ENCODE results near the gene MYO1B.

Gene MYO1B

DNA sequence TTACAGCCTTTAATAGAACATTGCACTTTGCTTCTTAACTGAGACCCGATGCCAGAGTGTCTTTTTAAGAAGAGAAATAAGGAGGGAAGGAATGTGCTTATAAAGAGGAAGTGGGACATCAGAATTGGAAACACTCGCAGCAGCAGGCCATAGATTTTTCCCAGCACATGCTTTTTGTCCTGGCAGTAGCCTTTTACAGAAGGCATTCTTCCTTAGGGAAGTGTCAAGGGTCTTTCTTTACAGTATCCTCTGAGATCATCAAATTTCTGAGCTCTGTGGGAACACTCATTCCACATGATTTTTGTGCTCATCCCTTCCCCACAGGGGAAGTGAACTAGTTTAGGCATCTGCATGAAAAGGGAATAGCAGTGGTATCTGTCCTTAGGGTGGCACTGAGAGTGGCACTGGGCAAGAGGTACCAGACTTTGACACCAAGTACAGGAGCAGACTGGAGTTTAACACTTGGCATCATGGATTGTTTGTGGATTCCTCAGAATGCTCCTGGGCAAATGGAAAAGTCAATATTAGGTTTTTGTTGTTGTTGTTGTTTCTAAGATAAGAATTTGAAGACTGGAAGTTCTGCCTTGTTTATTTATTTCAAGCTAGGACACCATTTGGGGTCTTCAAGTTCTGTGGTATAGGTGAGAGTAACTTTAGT, 4.1 kb downstream of the MYO1B start:
- Histone ChIP-seq H3K4me3 (ENCODE audit: low read depth, low read length) (no peak overlapping the region), H3K27me3 (no peaks in the 10 kb centered on the region), H3K36me3 (peaks cover 5% of the 10 kb centered on the region), H3K4me1 (peaks cover 49% of the 10 kb centered on the region), H3K9me3 (no peaks in the 10 kb centered on the region)
- DNase-seq, result no peak
- TF ChIP-seq, protein P1, sequence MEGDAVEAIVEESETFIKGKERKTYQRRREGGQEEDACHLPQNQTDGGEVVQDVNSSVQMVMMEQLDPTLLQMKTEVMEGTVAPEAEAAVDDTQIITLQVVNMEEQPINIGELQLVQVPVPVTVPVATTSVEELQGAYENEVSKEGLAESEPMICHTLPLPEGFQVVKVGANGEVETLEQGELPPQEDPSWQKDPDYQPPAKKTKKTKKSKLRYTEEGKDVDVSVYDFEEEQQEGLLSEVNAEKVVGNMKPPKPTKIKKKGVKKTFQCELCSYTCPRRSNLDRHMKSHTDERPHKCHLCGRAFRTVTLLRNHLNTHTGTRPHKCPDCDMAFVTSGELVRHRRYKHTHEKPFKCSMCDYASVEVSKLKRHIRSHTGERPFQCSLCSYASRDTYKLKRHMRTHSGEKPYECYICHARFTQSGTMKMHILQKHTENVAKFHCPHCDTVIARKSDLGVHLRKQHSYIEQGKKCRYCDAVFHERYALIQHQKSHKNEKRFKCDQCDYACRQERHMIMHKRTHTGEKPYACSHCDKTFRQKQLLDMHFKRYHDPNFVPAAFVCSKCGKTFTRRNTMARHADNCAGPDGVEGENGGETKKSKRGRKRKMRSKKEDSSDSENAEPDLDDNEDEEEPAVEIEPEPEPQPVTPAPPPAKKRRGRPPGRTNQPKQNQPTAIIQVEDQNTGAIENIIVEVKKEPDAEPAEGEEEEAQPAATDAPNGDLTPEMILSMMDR (IDR thresholded peaks at IDR 0.05; ENCODE audit: low read depth, low read length), result no peak

DNA sequence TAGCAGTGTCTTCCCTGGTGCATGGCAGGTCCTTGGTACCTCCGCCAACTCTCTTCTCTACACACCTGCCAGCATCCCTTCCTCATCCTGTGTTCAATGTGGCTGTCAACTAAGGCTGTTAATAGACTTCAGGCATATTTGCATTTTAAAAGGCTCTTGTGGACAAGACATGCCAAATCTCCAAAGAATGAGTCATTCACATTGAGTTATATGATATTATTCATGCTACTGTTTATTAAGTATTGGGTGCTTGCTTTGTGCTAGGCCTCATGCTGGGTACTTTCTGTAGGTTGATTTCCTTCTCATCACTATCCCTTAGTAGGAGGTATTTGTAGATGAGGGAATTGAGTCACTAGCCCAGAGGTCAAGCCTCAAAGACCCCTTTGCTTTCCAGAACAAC, 5.2 kb downstream of the MYO1B start:
- Histone ChIP-seq H3K4me3 (ENCODE audit: low read depth, low read length) (no peak overlapping the region), H3K4me1 (peaks cover 55% of the 10 kb centered on the region), H3K9me3 (no peaks in the 10 kb centered on the region), H3K36me3 (peaks cover 5% of the 10 kb centered on the region), H3K27me3 (no peaks in the 10 kb centered on the region)
- TF ChIP-seq, protein P1 (IDR thresholded peaks at IDR 0.05; ENCODE audit: low read depth, low read length), result no peak
- DNase-seq, result no peak

DNA sequence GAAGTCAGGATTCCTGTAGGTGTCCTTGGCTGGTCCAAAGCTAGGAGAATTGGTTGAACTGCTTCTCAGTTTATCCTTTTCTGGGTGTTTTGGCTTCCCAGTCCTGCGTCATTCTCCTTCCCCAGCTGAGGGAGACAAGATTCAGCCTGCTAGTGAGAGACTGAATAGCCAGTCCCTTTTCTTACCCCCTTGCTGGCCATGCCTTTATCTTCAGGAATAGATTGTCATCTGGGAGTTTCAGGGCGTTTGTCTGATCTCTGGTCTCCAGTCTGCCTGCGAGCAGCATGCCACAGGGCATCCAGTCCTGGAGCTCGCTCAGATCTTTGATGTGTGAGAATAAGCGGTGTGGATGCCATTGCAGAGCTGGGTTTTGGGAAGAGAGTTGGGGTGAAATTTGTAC, 5.8 kb downstream of the MYO1B start:
- TF ChIP-seq, protein P1 (IDR thresholded peaks at IDR 0.05; ENCODE audit: low read depth, low read length), result 0 out of 2 replicates have a peak, but pooled peaks have one; percentile 4
- peaks cover 61% of the 10 kb centered on the region for H3K4me1 ChIP-seq
- peak overlapping the region; percentile 10; the same call in 1 of the 2 replicates for H3K4me3 ChIP-seq (ENCODE audit: low read depth, low read length)
- no peaks in the 10 kb centered on the region for H3K9me3 ChIP-seq
- H3K36me3 ChIP-seq, result peaks cover 5% of the 10 kb centered on the region
- peak; percentile 23 for DNase-seq
- H3K27me3 ChIP-seq, result no peaks in the 10 kb centered on the region

DNA sequence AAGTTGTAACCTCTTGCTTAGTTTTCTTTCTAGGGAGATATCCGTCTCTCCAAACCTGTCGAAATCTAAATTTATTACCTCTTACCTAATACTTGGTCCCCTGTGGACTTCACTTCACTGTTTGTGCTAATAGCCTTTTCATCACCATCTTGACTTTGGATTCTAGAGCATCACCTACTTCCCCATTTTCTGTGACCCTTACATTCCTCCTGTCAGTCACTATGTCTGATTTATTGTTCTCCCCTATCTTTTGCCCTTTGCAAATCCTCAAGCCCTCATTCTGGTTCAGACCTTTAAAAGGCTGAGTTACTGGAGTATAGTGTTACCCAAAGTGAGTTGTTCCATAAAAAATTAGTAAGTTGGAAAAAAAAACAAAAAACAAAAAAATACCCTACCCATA, 7.5 kb downstream of the MYO1B start:
- Histone ChIP-seq H3K36me3 (peaks cover 5% of the 10 kb centered on the region), H3K9me3 (no peaks in the 10 kb centered on the region), H3K4me1 (peaks cover 63% of the 10 kb centered on the region), H3K4me3 (ENCODE audit: low read depth, low read length) (no peak overlapping the region), H3K27me3 (no peaks in the 10 kb centered on the region)
- TF ChIP-seq, protein P1 (IDR thresholded peaks at IDR 0.05; ENCODE audit: low read depth, low read length), result no peak
- DNase-seq, result no peak

DNA sequence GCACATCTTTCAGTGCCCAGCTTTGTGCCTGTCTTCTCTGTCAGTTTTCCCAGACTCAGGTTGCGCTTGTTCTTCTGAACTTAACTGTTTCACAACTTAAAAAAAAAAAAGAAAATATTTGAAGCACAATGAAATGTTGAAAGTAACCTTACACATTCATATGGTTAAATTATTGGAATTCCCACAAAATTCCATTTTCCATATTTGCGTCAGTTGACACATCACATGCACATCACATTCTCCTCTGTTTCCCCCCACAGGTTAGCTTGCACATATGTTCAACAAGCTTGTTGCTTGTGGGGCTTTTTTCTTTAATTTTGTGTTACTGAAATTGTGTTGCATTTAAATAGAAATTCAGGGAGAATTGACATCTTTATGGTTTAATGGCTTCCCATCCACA, 8.3 kb downstream of the MYO1B start:
- Histone ChIP-seq H3K4me1 (peaks cover 57% of the 10 kb centered on the region), H3K4me3 (ENCODE audit: low read depth, low read length) (no peak overlapping the region), H3K9me3 (no peaks in the 10 kb centered on the region), H3K27me3 (no peaks in the 10 kb centered on the region), H3K36me3 (peaks cover under 1% of the 10 kb centered on the region)
- no peak for DNase-seq
- TF ChIP-seq, protein P1 (IDR thresholded peaks at IDR 0.05; ENCODE audit: low read depth, low read length), result no peak

DNA sequence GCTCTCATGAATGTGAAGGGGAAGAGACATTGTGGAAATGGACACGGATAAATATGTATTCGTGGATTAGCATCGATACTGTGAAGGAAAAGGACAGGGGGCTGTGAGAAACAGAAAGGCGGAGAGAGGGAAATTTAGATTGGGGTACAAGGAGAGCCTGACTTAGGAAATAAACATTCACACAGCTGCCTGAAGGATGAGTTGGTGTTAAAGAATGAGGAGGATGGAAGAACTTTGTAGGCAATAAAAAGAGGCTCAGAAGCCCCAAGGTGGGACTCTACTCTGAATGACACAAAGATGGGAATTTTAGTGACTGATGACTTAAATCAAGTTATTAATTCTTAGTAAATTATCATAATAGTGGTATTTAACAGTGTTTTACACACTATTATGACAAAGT, 10.1 kb downstream of the MYO1B start:
- H3K9me3 ChIP-seq, result no peaks in the 10 kb centered on the region
- peaks cover 42% of the 10 kb centered on the region for H3K4me1 ChIP-seq
- H3K36me3 ChIP-seq, result no peaks in the 10 kb centered on the region
- TF ChIP-seq, protein P1 (IDR thresholded peaks at IDR 0.05; ENCODE audit: low read depth, low read length), result no peak
- H3K27me3 ChIP-seq, result no peaks in the 10 kb centered on the region
- H3K4me3 ChIP-seq (ENCODE audit: low read depth, low read length), result no peak overlapping the region
- DNase-seq, result no peak

All from BE2C (cell line).